ENCODE data around the gene MYO5B. TPM values are rescaled to one million over a fixed set of nuclear protein-coding genes. Genes with fewer than 3 reads are reported as not detected.

MYO5B gene
- total and polyA plus RNA-seq, 4 donors: 5.4 to 23.4 (median 11.4) TPM

DNA sequence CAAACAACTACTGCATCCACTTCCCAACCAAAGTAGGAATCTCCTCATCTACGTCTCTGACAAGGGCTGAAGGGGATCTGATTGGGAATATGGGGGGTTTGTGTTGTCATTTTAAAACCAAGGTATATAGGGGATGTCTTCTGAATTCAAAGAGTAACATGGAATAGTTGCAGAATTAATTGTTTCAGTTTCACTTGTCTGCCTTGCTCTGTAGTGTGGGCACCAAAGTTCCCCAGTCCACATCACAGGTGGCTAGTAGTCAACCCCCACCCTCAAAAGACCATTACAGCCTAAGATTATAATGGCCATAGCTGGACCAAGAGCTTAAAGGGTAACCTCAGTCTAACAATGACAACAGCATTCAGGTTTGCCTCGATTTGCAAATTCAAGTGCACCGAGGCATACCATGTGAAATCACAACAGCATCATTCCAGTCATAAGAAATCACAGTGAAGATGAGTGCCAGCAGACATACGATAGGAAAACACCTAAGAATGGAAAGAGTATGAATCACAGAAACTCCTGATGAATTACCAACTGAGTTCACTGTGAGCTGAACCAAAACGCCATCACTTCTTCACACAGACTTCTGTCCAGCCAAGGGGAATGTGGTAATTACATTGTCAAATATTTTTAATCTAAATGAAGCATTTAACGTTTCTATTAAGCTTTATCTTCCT is 52.4 kb downstream of the MYO5B start:
- no peak overlapping the region for H3K9ac ChIP-seq (ENCODE audit: low read depth in 1 of 2, low read length in 2 of 2)
- no peaks in the 10 kb centered on the region for H3K36me3 ChIP-seq (ENCODE audit: control insufficient read depth in 4 of 4, insufficient read depth in 3 of 4, low read depth in 1 of 4, low read length in 3 of 4)
- WGBS: 83% methylated on average over 6 of the region's 6 CpGs
- TF ChIP-seq, protein P1, sequence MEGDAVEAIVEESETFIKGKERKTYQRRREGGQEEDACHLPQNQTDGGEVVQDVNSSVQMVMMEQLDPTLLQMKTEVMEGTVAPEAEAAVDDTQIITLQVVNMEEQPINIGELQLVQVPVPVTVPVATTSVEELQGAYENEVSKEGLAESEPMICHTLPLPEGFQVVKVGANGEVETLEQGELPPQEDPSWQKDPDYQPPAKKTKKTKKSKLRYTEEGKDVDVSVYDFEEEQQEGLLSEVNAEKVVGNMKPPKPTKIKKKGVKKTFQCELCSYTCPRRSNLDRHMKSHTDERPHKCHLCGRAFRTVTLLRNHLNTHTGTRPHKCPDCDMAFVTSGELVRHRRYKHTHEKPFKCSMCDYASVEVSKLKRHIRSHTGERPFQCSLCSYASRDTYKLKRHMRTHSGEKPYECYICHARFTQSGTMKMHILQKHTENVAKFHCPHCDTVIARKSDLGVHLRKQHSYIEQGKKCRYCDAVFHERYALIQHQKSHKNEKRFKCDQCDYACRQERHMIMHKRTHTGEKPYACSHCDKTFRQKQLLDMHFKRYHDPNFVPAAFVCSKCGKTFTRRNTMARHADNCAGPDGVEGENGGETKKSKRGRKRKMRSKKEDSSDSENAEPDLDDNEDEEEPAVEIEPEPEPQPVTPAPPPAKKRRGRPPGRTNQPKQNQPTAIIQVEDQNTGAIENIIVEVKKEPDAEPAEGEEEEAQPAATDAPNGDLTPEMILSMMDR (IDR thresholded peaks at IDR 0.05; ENCODE audit: low read depth, low read length, missing input control): no peak
- TF ChIP-seq EGR1 (IDR thresholded peaks at IDR 0.05; ENCODE audit: low read depth in 2 of 2): no peak
- no peak for TF ChIP-seq FOXA1 (IDR thresholded peaks at IDR 0.05)
- TF ChIP-seq FOXA2 (IDR thresholded peaks at IDR 0.05): no peak
- TF ChIP-seq, protein P2, sequence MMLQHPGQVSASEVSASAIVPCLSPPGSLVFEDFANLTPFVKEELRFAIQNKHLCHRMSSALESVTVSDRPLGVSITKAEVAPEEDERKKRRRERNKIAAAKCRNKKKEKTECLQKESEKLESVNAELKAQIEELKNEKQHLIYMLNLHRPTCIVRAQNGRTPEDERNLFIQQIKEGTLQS (IDR thresholded peaks at IDR 0.05): no peak
- no peaks in the 10 kb centered on the region for H3K27me3 ChIP-seq (ENCODE audit: control insufficient read depth in 4 of 4, insufficient read depth in 4 of 4, low read length in 3 of 4)
- H3K4me1 ChIP-seq (ENCODE audit: control insufficient read depth in 4 of 4, insufficient read depth in 4 of 4, low read length in 3 of 4): no peaks in the 10 kb centered on the region
- no peak for DNase-seq (ENCODE audit: low spot score)
- no peak overlapping the region for H3K27ac ChIP-seq (ENCODE audit: low read depth in 1 of 2, low read length in 2 of 2)
- no peaks in the 10 kb centered on the region for H3K9me3 ChIP-seq (ENCODE audit: control insufficient read depth in 4 of 4, low read length in 3 of 4)
- no peak overlapping the region for H3K4me3 ChIP-seq (ENCODE audit: low read depth in 1 of 3, low read length in 3 of 3)

DNA sequence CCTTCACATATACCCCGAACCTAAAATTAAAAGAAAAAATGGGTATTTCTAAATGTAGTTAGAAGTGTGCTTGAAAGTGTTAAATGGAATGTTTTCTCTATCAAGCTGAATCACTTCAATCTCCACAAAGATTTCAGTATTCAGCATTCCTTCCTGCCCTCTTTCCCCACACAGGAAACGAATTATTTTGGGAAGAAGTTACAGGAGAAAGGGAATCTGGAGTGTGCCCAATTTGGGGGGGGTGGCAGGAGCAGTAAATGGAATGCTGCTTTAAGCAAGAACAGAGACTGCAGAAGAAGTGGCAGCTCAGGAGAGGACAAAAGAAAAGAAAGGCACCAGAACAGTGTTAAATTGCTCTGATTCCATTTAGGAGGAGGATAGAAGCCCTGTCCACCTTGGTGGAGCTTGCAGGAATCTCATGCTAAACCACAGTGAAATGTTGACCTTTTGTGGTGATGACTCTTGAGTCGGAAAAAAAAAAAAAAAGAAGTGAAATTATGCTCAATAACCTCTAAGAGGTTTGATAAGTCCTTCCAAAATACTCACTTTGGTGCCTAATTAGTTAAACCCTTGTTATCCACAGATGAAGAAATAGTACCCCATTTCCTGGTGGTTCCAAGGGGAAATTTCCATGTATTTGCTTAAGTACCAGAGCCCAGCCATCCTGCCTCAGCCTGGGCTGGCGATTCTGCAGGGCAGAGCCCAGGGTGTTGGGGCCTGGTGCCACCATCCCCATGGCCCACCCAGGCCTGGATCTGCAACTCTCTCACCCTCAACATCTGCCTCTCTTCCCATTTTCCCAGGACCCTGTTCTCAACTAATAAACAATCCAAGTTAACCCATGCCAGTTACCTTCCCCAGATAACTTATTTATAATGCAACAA is 56.5 kb downstream of the MYO5B start:
- Histone ChIP-seq H3K9me3 (ENCODE audit: control insufficient read depth in 4 of 4, low read length in 3 of 4) (no peaks in the 10 kb centered on the region), H3K27me3 (ENCODE audit: control insufficient read depth in 4 of 4, insufficient read depth in 4 of 4, low read length in 3 of 4) (no peaks in the 10 kb centered on the region), H3K9ac (ENCODE audit: low read depth in 1 of 2, low read length in 2 of 2) (no peak overlapping the region), H3K36me3 (ENCODE audit: control insufficient read depth in 4 of 4, insufficient read depth in 3 of 4, low read depth in 1 of 4, low read length in 3 of 4) (no peaks in the 10 kb centered on the region), H3K4me3 (ENCODE audit: low read depth in 1 of 3, low read length in 3 of 3) (no peak overlapping the region), H3K27ac (ENCODE audit: low read depth in 1 of 2, low read length in 2 of 2) (no peak overlapping the region), H3K4me1 (ENCODE audit: control insufficient read depth in 4 of 4, insufficient read depth in 4 of 4, low read length in 3 of 4) (no peaks in the 10 kb centered on the region)
- DNase-seq (ENCODE audit: low spot score): no peak
- TF ChIP-seq RXRA (IDR thresholded peaks at IDR 0.05) (no peak), NR2F2 (IDR thresholded peaks at IDR 0.05) (no peak), EGR1 (IDR thresholded peaks at IDR 0.05; ENCODE audit: low read depth in 2 of 2) (no peak), SP1 (IDR thresholded peaks at IDR 0.05) (no peak), GABPA (IDR thresholded peaks at IDR 0.05 in 1 of 2, conservative IDR thresholded peaks at IDR 0.05 in 1 of 2) (no peak), FOXA2 (IDR thresholded peaks at IDR 0.05) (no peak), JUND (IDR thresholded peaks at IDR 0.05) (no peak), YY1 (IDR thresholded peaks at IDR 0.05) (no peak), FOXA1 (IDR thresholded peaks at IDR 0.05) (no peak)
- TF ChIP-seq, protein P3, sequence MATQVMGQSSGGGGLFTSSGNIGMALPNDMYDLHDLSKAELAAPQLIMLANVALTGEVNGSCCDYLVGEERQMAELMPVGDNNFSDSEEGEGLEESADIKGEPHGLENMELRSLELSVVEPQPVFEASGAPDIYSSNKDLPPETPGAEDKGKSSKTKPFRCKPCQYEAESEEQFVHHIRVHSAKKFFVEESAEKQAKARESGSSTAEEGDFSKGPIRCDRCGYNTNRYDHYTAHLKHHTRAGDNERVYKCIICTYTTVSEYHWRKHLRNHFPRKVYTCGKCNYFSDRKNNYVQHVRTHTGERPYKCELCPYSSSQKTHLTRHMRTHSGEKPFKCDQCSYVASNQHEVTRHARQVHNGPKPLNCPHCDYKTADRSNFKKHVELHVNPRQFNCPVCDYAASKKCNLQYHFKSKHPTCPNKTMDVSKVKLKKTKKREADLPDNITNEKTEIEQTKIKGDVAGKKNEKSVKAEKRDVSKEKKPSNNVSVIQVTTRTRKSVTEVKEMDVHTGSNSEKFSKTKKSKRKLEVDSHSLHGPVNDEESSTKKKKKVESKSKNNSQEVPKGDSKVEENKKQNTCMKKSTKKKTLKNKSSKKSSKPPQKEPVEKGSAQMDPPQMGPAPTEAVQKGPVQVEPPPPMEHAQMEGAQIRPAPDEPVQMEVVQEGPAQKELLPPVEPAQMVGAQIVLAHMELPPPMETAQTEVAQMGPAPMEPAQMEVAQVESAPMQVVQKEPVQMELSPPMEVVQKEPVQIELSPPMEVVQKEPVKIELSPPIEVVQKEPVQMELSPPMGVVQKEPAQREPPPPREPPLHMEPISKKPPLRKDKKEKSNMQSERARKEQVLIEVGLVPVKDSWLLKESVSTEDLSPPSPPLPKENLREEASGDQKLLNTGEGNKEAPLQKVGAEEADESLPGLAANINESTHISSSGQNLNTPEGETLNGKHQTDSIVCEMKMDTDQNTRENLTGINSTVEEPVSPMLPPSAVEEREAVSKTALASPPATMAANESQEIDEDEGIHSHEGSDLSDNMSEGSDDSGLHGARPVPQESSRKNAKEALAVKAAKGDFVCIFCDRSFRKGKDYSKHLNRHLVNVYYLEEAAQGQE (IDR thresholded peaks at IDR 0.05): no peak
- TF ChIP-seq, protein P4, sequence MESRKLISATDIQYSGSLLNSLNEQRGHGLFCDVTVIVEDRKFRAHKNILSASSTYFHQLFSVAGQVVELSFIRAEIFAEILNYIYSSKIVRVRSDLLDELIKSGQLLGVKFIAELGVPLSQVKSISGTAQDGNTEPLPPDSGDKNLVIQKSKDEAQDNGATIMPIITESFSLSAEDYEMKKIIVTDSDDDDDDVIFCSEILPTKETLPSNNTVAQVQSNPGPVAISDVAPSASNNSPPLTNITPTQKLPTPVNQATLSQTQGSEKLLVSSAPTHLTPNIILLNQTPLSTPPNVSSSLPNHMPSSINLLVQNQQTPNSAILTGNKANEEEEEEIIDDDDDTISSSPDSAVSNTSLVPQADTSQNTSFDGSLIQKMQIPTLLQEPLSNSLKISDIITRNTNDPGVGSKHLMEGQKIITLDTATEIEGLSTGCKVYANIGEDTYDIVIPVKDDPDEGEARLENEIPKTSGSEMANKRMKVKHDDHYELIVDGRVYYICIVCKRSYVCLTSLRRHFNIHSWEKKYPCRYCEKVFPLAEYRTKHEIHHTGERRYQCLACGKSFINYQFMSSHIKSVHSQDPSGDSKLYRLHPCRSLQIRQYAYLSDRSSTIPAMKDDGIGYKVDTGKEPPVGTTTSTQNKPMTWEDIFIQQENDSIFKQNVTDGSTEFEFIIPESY (IDR thresholded peaks at IDR 0.05): no peak
- TF ChIP-seq, protein P2 (IDR thresholded peaks at IDR 0.05): no peak
- 80% methylated on average over 4 of the region's 4 CpGs for WGBS

Measured in liver (tissue), 9 donors.